ENCODE results near the gene SEPTIN3.
"Not testable (repeated sequence)": the region's sequence is repeated elsewhere in the genome, so short reads cannot be mapped to it uniquely, and the experiment has no call there.

SEPTIN3 gene

GRCh38 chr22:41943661-41944209 is 25.5 kb upstream of the SEPTIN3 start:
- peak; percentile 70 for DNase-seq

DNA sequence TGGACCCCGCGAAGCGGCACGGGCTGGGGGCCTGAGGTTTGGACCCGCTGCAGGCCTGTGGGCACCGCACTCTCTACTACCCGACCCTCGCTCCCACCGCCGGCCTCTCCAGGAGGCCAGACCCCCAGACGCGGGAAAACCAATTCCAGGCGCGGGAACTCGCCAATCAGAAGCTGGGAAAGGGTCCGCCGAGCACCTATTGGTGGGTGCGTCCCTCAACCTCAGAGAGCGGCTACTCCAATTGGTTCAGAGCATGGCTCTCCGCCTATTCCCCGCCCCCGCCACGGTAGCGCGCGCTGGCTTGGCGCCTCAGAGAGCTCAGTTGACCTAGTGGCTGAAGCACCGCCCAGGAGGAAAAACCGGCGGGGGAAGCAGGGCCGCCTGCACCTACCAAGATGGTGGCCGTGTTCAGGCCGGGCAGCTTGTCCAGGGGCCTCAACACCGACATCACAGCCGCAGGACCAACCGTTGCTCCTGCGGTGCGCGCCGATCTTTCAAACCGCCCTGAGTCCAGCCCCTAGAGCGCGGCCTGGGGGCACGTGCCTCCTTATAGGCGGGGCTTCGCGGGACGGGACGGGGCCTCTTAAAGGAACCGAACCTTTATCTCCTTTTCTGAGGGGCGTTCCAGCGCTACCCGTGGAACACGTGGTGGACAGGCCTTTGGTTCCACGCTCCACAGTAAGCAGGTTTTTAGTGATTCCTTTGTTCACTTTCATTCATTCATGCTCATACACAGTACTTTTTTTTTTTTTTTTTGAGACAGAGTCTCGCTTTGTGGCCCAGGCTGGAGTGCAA is 22.4 kb upstream of the SEPTIN3 start, which contains the start of gene CENPM:
Gene CENPM, minus strand, starts transcription at position 524 of the 795 bp plus-strand sequence. Its CDS starts 76 bp downstream, at position 448.
- peak; percentile 94 for DNase-seq

DNA sequence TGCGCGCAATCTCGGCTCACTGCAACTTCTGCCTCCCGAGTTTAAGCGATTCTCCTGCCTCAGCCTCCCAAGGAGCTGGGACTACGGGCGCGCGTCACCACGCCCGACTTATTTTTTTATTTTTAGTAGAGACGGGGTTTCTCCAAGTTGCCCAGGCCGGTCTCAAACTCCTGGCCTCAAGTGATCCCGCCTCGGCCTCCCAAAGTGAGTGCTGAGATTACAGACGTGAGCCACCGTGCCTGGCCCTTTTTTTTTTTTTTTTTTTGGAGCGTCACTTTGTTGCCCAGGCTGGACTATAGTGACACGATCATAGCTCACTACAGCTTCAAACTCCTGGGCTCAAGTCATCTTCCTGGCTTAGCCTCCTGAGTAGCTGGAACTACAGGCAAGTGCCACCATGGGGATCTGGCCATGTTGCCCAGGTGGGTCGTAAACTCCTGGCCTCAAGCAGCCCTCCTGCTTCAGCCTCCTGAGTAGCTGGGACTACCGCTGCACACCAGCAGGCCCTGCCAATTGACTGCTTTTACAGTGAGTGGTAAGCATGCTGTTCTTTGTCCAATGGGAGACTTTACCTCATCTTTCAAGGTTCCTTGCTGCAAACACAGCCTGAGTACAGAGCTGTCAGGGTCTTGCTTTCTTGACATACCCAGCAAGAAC is 21.7 kb upstream of the SEPTIN3 start:
- DNase-seq, result no peak

DNA sequence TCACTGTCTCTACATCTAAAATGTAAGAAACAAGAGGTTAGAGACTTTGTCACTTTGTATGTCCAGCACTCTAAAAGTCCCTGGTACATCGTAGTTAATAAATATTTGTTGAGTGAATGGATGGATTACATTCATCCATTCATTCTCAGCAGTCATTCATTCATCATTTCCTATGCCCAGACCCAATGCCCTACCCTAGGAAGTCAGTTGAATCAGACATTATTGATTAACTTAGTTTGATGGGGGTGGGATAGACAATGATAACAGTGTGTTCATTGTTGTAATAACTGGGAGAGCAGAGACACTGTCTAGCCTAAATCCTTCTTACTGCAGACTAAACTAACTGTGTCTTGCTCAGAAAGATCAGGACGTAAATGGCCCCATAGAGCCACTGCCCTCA is 21.1 kb upstream of the SEPTIN3 start:
- no peak for DNase-seq

- not testable (repeated sequence) for DNase-seq
These were observed 20.3 kb upstream of the SEPTIN3 start for GRCh38 chr22:41948928-41949296.

- no peak for DNase-seq
These were observed 19.8 kb upstream of the SEPTIN3 start for GRCh38 chr22:41949297-41949965.

DNA sequence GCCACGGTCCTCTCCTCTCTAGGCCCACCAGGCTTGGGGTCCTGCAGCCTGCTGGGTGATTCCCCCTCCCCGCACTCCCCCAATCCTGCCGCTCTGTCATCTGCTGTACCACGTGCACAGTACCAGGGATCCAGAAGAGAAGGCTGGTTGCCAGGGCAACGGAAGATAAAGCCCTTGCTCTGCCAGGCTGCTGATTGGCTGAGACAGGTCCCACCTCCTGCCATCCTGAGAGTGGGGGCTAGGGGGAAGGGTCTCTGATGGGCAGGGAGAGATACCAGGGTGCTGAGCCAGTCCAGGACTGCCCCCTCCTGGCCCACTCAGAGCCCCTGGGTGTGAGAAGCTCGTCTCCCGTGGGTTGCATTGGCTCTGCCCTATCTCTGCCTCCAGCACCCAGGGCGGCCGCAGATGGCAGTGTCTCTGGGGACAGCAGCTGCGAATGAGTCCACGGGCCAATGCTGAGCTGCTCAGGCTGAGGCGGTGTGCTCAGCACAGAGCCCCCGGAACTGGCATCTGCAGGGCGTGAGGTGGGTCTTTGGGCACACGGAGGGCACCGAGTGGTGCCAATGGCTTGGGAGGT is 17.3 kb upstream of the SEPTIN3 start, which contains the start of gene SMIM45:
Gene SMIM45, plus strand, starts transcription at position 253 of the 577 bp plus-strand sequence.
- no peak for DNase-seq

GRCh38 chr22:41952713-41953112 is 16.5 kb upstream of the SEPTIN3 start:
- no peak for DNase-seq

DNA sequence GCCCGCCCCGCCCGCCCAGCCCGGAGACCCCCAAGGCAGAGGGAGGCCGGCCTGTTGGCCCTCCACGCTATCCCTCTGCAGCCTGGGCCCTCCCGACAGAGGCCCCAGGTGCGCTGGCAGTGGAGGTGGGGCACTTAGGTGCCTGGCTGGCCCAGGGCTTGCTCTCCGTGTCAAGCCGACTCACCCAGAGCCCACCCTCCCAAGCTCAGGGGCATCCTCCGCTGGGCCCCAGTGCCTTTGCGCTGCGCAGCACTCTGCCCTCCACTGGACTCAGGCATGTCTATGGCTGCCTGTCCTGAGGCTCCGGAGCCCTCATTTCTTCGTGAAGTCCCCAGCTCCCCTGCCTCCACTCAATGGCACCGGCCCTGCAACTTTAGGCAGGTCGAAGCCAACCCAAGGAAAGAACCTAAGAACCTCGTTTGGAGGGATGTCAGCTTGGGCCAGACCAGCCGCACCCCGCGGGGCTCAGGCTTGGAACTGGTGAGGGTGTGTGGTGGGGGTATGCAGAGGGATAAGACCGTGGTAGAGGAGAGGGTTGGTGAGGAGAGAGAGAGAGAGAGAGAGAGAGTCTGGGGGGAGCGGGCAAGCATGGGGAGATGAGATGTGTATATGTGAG is 11.2 kb upstream of the SEPTIN3 start:
- DNase-seq, result no peak

DNA sequence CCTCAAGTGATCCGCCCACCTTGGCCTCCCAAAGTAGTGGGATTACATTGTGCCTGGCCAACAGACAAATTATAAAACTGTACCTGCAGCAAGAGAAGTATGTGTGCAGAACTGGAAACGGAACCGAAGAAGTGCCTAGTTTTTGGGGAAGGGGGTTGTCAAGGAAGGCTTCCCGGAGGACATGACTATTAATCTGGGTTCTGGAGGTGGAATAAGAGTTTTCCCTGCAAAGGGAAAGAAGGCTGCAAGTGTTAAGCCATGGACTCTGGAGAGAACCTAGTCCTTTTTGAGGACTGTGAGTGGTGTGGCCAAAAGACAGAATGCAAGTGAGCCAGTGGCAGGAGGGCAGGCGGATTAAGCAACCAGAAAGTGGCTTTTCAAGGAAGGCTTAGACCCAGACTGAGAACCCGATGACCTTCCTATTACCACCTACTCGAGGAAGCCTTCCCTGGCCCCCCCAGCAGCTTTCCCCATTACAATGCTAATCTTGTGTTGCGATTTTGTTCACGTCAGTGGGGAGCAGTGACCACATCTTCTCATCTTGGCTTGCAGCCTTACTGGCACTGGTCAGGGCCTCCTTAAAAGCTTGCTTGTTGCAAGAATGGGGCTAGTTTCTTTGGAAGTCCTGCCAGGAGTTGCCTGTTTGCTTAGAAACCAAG is 5.7 kb upstream of the SEPTIN3 start:
- DNase-seq, result peak; percentile 14

DNA sequence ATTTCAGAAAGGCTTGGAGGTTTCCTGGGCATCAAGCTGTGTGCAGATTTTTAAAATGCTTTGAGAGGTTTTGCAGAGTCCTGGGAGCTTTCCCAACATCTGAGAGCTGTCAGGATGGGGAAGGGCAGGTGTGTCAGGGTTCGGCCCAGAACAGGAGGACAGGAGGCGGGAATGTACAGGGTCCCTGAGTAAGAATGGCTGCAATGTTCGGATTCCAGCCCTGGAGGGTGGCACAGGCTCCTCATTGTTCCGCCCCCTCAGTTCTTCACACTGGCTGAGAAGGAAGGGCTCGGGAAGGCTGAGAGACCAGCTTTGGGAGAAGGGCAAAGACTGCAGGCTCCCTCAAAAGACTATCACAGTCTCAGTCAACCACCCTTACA is 5.1 kb upstream of the SEPTIN3 start:
- no peak for DNase-seq

DNA sequence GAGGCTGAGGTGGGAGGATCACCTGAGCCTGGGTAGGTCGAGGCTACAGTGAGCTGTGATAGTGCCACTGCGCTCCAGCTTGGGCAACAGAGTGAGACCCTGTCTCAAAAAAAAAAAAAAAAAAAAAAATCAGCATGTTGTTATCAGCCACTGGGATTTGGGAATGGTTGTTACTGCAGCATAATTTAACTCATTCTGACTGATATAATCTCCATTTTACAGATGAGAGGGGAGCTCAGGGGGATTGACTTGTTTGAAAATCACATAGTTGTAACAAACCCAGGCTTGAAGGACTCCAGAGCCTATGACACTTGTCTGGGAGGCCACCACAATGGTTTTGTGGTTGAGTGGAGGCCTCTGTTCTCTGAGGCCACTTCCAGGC is 3.0 kb upstream of the SEPTIN3 start:
- DNase-seq, result no peak

- peak; percentile 86 for DNase-seq
These were observed 2.5 kb upstream of the SEPTIN3 start for GRCh38 chr22:41966607-41967240.

GRCh38 chr22:41968601-41969000 is 642 bp upstream of the SEPTIN3 start:
- DNase-seq, result no peak

DNA sequence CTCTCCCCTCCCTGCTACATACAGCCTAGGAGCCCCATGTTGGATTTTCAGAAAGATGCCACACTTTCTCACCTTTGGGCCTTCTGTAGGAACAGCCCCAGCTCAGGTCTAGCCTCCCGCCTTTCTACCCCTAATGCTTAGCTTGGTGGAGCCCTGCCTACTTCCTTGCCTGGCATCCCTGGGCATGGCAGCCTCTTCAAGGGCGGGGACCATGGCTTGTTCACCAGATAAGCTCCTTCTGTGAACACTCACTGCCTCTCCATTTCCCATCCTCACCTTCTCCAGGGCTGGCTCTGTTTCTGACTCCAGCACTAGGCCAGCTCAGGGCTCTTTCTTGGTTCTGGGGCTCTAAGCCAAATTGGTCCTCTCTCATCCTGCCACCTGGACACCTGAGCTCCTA is 1.4 kb downstream of the SEPTIN3 start:
- DNase-seq, result no peak

- no peak for DNase-seq
These were observed 2.2 kb downstream of the SEPTIN3 start for GRCh38 chr22:41971431-41971830.

GRCh38 chr22:41974691-41975290 is 5.5 kb downstream of the SEPTIN3 start:
- no peak for DNase-seq

DNA sequence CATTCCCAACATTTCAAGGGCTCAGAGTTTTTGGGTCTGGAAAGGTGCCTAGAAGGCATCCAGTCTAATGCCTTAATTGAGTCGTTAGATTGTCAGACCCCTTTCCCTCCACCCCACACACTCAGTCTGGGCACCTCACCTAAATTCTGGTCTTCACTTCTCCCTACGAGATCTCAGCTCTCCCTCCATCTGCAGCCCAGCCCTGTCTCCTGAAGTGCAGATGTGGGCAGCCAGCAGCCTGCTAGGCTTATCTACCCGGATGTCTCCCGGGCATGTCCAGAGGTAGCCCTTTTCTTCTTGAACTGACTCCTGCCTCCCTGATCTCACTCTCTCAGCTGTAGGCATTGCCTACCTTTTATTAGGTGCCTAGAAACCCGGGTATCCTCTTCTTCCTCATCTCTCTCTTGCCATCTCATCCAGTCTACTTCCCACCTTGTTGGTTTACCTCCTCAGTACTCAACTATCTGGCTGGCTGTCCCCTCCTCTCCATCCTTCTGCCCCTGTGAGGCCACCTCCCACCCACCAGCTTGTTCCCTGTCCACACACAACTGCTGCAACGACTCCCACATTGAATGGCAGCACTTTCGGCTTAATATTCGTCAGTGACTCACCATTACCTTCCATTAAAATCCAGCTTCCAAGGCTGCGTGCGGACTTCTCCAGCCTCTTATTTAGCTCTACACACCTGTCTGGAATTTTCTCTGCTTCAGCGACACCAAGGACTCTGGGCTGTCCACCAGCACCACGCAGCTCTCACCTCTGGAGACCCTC is 6.2 kb downstream of the SEPTIN3 start:
- no peak for DNase-seq

DNA sequence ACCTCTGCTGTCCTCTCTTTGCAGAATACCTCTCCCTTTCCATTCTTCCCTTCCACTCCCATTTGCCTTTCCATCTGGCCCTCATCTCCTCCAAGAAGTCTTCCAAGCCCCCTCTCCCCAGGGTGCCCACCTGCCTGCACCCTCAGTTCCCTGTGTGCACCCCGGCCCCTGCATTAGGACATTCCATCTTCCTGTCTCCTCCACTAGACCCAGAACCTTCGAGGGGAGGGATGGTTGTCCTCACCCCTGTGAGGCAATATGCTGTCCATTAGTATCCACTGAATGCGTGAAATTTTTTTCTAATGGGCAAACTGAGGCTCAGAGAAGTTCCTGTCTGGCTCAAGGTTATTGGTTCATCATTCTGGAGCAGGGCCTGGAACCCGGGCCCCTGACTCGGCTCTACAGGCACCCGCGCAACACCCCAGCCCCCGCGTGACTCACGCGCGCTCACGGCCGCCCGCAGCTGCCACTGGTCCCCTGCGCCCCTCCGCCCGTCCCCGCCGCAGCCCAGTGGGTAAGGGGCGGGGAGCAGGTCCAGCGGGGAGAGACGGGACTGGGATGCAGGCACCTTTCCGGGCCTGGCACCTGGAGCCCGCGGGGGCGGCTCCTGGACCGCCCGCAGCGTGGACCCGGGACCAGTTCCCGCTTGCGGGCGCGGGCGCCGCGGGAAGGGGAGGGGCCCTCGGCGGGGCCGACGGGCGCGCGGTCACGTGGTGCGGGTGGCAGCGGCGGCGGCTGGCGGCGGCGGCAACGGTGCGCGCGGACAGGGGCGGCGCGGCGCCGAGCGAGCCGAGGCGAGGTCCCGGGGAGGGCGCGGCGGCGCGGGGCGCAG is 7.0 kb downstream of the SEPTIN3 start:
- DNase-seq, result peak; percentile 6

Data from inflammatory macrophage treated with lipopolysaccharide for 4 hours (primary cell).